T-helper 2 cell (primary cell): ENCODE measurements around the gene DBH.
"Not testable (repeated sequence)": the region's sequence is repeated elsewhere in the genome, so short reads cannot be mapped to it uniquely, and the experiment has no call there.

ENCODE experiments used
- DNase-seq, 5 experiments: peaks; one replicate each; pipeline versions ENCODE4 v3.0.0 to v3.0.0-alpha.2; 2012 to 2022

DBH gene

DNA sequence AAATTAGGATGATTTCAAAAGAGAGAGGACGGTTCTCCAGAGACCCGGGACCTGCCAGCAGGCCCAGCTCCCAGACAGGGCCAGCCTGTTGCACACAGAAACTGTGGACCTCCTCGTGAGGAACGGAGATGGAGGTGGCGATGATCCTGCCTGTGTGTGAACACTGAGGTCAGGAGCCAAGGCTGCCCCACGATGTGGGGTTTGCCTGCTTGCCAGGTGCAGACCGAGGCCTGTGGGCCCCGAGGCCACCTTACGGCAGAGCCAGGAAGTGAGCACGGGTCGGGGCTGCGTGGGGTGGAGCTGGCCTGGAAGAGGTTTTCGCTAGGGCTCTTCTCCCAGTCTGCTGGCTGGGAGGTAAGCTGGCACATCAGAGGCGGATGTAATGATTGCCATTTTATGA is 31.3 kb upstream of the DBH start:
- no peak for DNase-seq

DNA sequence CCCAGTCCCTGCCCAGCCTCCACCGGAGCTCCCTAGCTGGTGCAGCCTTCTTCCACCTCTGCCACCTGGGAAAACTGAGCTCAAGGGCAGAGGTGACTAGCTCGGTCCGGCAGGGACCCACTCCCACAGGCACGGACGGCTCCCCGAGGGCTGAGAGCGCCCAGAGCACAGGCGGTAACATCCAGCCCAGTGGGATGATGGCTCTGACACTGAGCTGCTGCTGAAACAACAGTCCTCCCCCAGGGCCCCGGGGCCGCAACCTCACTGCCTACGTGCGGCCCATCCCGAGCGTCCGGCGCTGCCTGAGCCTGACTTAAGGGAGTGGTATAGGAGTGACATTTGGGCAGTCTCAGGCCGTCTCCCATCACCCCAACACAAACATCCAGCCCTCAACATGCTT is 30.7 kb upstream of the DBH start:
- no peak for DNase-seq

DNA sequence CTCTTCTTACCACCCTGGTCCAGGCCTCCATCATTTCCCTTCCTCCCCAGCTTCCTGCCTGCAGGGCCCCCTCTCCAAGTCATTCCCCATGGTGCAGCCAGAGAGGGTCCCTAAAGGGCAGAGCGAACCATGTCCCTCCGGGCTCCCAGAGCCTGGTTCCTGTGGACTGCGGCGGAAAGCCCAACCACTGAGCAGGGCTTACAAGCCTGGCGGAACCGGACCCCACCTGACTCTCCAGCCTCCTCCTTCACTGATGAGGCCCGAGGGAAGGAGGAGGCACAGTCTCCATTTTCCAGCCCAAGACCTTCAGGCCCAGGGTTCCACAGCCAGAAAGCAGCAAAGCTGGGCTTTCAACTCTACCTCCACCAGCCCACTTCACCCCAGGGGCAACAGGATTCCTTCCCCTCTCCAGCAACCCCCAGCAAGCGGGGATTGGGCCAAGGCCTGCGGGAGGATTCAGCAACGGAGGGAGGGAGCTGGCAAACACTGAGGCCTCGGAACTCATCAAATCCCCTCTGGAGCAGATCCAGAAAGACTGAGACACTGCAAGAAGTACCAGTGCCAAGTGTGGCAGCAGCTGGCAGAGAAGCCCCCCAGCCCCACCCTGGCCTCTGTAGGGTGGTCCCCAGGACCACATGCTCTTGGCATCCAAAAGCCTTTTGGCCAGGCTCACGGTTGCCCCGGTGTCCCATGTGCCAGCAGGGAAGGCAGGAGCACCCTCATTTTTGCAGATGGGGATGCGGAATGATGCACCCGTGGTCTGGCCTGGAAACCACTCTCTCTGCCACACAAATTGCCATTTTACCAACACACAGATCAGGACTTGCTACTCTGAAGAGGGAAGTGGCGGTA is 30.1 kb upstream of the DBH start:
- no peak for DNase-seq

DNA sequence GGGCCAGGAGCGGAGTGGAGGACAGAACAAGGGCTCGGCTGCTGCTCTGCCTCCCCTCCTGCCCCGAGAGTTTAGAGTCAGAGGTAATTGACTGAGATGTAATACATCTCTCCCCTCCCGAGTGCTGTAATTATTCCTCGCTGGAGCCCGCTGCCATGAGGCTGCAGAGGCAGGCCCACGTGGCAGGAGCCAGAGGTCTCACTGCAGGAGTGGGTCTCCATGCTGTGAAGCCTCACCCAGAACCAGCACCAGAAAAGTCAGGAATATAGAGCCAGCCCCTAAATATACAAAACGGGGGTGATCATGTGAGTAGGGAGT is 29.5 kb upstream of the DBH start:
- DNase-seq: no peak

DNA sequence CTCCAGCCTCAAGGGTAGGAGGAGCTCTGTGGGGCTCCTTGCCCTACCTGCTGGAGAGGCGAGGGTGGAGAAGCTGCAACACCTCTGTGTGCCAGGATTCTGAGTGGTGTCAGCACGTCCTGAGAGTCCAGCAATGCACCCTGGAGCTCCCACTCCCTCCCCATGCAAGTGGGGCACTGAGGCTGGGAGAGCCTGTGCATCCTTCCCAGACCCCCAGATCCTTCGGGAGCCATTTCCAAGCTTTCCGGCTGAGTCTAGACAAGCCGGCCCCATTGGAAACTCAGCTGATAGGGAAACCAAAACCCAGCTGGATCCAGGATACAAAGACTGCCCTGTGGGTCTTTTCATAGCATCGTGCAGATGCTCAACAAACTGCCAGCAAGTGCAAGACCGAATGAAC is 28.8 kb upstream of the DBH start:
- DNase-seq: no peak

DNA sequence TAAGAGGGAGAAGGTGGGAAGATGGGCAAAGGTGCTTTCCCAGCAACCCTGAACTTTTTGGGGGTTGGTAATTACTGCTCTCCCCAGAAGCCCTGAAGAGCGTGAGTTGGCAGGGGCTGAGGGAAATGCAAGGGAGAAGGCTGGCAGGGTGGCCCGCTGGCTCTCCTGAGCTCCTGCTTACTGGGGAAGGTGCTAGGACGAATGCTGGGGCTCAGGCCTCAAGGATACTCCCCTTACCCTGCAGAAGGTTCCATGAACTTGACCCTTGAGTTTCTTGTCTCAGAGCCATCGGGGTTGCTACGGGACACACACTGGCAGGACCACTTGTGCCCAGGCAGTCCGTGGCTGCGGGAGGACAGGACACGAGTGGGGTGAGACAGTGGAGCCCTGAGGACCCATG is 28.2 kb upstream of the DBH start:
- no peak for DNase-seq

DNA sequence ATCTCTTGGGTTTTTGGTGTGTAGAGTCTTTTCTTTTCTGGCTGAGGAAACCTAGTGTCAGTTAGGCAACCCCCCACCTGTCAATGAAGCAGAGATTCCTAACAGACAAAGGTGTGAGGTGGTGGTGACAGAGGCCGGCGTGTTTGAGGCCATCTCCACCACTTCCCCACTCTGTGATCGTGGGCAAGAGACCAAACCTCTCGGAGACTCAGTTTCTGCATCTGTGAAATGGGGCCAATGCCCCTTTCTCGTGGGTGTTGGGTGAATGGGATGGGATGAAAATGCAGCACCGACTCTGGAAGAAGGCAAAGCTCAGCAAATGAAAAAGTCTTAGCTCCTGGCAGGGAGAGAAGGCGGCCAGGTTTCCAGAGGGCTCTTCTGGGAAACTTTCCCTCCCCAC is 27.8 kb upstream of the DBH start:
- no peak for DNase-seq

DNA sequence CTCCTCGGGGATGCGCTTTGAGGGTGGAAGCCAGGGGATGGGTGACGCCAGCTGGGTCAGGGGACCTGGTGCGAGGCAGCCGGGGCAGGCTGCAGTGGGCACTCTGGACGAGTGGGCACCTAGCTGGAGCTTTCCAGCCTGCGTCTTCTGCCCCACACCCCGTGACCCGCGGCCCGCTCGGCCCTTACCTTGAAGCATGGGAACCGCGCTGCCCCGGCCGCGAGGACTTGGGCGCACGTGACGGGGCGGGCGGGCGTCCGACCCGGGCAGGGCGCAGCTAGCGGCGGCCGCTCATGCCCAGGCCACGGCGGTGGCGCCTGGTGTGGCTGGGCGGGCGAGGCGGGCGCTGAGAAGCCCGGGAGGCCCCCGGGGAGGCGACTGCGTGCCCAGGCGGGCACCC is 27.3 kb upstream of the DBH start:
- no peak for DNase-seq

DNA sequence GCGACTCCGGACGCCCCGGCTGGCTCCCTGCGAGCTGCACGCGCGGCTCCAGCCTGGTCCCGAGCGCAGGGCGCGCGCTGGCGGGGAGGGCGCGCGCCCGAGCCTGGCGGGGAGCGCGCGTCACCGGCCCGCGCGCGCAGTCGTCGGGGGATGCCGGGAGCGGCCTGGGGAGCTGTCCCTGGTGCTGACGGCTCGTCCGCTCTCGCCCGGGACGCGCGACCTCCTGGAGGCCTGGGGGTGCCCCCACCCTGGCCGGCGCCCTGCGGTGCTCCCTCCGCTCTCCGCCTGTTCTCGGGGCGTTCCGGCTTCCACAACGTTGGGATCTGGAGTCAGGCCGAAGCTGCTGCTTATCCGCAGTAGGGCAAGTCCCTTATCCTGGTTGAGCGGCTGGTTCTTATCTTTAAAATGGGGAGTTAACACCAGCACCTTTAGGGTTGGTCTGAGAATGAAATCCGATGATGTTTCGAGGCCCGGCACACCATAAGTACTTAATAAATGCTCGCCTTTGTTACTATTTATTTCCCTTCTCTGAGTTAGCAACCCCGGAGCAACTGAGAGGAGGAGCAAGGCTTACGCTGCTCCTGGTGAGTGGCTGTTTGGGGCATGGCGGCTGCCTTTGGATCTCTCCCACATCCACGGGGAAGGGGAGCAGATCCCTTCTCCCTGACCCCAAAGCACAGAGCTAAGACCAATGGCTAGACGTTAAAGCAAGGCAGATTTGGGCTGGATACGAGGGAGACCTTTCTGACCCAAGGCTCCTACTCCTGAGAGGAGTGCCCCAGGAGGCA is 26.7 kb upstream of the DBH start, which contains the start of gene FAM163B:
Gene FAM163B (minus strand): TSS at position 79 of the 788 bp plus-strand sequence. CDS start 29,166 bp downstream, outside the sequence.
- DNase-seq: peak in 1 of 5 experiments; percentile 43

DNA sequence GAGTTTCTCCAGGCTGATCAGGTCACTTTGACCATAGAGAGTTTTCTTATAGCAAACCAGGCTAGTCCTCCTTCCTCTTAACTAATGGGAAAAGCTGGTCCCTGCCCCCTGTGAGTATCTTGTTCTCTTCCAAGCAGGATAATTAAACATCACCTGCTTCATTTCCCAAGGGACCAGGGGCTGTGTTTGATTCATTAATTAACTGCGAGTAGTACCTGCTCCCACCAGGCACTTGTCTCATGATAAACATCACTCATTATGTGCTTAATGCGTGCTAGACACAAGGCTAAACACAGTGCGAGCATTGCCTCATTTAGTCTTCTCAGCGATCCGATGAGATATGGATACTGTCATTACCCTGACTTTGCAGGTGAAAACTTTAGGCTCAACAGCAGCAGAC is 25.3 kb upstream of the DBH start:
- DNase-seq: no peak

DNA sequence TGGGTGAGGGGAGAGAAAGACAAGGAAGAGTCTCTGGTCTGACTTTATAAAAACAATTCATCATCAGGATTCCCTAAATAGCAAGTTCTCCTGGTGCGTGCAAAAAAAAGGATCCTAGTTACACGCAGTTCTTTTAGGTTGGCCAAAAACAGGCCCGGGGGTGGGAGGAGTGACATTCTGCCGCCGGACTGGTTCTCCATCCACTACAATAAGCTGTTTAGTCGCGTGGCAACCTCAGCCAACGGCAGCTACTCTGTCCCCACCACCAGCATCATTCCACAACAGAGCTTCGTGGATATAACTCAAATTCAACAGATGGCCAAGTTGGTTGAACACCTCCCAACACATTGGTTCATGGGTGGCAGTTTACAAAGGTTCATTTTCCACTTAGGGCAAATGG is 24.1 kb upstream of the DBH start:
- no peak for DNase-seq

DNA sequence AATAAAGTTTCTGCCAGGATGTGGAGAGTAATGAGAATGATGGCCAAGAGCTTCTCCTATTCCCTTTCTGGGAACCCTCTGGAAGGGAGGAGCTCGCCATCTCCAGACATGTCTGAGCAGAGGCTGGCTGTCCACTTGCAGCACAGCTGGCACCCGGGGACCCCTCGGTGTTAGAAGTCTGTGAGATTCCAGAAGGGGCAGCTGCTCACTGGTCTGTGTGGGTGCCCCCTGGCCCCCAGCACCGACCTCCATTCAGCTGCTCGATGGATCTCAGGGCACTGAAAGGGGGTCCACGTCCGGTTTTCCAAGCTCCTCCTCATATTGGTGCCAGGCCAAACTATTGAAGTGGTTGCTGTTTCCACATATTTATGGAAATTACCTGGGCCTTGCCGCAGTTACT is 23.3 kb upstream of the DBH start:
- DNase-seq: no peak

DNA sequence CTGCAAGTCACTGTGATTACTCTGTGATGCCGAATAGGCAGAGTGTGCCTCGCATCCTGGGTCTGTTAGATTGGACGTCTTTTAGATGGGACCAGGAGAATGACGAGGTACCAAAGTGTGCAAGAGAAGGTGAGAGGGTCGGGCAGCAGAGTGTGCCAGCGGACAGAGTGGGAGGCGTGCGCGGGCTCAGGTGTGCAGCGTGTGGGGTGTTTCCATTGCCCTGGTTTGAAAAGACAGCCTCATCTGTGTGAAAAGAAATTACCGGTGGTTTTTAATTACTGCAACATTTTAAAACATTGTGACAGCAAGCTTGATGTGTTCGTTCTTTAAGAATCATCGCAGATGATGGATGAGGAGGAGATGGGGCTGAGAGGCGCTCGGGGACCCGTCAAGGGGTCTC is 22.7 kb upstream of the DBH start:
- DNase-seq: no peak

DNA sequence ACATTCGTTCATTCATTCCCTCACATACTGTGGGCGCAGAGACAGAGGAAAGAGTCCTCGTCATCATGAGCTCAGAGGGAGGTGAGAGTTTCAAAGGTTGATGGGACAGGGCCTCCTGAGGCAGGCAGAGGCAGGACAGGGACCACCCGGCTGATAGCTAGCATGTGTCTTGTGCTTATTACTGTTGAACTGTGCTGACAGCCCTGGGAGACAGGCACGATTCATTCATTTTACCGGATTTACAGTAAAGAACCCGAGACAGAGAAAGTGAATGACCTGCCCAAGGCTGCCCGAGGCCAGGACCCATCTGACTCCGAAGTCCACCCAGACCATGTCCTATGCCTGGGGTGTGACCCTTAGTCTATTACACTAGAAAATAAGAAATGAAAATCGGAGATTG is 22.1 kb upstream of the DBH start:
- no peak for DNase-seq

DNA sequence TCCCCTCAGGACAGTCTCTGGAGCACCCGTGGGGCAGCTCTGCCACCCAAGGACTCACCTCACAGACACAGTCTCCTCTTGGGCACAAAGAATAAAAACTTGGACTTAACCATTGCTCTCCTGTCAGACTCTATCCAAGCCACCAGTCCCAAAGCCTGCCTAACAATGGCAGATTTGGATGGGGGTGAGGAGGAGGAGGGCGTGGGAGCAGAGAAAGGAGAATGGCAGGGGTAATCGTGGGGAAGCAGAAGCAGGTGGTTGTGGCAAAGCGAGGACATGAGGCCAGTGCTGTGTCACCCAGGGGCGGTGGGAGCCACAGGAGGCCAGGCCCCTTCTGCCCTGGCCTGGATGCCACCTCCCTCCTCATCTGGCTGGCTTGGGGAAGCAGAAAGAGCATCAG is 21.5 kb upstream of the DBH start:
- no peak for DNase-seq

DNA sequence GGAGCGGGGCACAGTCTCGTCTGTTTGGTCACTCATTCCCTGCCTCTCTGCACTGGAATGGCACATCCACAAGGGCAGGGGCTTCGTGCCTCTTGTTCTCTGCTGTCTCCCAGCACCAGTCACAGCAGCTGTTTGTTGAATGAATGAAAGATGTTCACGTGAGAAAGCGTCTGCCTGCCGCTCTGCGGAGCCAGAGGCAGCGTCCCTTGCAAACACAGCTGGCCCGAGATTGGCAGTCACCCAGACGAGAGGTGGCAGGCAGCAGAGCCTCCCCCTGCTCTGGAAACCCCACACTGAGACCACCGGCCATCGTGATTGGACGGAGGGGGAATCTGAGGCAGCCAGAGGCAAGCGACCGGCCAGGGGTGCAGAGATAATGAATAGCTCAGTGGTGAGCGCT is 21.0 kb upstream of the DBH start:
- DNase-seq: no peak

DNA sequence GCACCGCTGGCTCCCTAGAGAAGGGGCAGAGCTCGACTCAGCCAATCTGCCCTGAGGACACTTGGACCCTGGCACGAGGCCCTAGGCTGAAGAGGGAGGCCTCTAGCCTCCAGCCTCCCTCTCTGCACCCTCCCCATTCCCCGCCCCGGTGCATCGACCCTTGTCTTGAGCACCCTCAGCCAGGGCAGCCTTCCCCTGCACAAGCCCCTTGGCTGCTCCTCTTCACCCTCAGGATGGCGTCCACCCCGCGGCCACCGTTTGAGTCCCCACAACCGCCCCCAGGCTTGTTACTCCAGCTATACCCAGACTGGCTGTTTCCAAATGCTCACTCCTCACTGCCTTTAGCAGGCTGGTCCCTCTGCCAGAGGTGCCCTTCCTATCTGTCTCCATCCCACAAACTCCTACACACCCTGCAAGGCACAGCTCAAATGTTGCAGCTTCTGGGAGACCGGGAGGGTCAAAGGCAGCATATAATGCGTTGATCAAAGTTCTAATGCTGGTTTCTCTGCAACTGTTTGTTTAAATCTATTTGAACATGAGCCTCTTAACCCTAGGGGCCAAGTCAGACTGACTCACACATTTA is 20.5 kb upstream of the DBH start:
- no peak for DNase-seq

DNA sequence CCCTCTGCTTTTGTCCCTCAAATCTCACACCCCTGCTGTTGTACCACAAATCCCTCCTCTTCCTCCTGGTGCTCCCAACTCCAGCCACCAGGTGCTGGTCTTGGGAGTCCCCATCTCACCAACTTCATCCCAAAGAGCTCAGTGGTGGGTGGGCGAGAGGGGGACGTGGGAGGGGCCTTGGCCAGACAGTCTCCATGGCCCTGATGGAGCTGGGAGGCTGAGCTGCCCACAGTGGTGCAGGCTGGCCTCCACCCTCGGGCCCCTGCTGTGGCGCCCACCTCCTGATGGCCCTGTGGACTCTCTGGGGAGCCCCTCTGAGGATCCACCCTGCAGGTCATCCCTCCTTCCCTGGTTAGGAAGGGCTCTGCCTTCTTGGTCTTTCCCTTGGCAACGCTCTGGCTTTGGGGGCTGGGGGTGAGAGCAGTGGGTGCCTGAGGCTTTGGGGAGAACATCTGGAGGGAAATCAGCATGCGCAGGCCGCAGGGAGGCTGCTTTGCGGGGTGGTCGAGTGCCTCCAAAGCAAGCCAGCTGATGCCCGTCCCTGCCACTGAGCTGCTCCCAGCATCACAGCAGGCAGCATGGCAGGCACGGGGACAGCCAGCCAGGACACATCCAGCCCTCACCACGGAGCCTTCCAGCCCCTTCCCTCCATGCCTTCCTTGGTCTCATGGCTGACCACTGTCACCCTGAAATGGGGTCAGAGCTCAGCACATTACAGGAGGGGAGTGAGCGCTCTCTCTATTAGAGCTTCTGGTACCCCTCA is 19.3 kb upstream of the DBH start:
- DNase-seq: no peak

DNA sequence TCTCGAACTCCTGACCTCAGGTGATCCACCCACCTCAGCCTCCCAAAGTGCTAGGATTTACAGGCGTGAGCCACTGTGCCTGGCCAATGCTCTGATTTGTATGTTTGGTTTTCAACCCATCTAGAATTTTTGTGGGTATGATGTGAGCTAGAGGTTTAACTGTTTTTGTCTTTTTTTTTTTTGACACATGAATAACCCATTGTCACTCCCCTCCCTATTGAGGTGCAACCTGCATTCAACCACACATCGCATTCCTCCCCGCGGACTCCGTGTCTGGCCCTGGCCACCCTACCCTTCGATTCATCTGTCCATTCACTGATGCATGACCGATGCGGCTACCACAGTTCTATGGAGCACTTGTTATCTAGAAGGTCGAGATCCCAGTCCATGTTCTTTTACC is 17.4 kb upstream of the DBH start:
- DNase-seq: no peak

DNA sequence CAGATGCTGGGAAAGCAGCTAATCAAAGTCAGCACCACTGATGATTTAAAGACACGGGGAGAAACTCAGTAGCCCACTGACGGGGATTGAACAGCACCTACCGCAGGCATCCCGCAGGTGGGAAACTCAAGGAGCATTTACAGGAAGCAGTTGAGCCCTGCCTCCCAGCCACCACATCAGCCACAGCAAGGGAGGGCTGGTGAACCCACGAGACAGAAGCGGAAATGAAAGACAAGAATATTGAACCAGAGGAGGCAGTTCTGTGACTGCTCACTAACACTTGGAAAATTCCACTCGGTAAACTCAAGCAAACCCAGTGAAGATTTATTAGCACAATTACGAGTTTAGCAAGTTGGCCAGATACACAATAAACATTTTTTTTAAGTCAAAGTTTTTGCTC is 16.4 kb upstream of the DBH start:
- peak in 4 of 5 experiments; percentile 8 to 66 (median 38) for DNase-seq

DNA sequence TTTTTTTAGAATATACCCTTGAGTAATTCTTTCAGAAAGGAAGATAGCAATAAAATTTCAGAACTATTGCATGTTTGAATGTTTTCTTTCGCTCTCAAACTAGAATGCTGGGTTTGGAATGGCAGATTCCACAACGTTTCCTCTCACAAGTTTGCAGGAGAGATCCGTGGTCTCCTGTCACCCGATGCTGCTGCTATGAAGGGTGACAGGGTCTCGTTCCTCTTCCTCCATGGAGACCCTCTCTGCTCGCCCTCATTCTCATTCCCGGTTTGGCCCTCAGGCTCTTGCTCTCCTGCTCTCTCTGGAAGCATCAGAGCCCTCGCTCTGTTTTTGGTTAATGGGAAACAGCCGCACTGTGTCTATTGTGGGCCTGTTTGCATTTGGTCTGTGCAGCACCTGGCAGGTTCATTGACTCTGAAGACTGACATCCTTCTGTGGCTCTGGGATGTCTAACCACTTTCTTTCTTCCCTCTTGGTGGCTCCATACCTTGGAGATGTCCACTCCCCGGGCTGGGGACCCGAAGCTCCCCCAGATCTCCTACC is 14.4 kb upstream of the DBH start:
- no peak for DNase-seq

DNA sequence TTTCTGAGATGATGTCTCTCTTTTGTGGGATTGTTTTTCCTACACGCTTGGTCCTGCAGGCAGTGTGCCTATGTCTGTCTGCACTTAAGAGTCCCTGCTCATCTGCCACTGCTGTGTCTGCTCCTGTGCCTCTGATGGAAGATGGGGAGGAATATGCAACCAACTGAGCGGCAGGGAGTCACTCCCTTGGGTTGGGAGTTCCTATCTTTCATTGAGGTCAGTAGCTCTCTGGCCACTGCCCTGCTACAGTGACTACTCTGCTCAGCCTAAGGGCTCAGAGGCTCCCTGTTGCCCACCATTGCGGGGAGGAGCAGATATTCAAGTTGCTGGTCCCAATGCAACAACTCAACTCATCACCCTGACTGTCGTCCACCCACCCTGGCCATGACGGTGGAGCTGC is 13.6 kb upstream of the DBH start:
- DNase-seq: no peak

DNA sequence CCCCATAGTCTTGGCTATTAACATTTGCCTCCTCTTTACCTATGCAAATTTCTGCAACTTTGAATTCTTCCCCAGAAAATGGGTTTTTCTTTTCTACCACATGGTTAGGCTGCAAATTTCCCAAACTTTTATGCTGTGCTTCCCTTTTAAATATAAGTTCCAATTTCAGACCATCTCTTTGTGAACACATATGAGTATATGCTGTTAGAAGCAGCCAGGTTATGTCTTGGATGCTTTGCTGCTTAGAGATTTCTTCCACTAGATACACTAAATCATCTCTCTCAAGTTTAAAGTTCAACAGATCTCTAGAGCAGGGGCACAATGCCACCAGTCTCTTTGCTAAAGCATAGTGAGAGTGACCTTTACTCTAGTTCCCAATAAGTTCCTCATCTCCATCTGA is 10.2 kb upstream of the DBH start:
- not testable (repeated sequence) for DNase-seq
